ENCODE measurements around the gene GGT5. TPM values are rescaled to one million over a fixed set of nuclear protein-coding genes. Genes with fewer than 3 reads are reported as not detected.

GGT5 gene
- total RNA-seq, 1 donor from 2014 or later = 2.1 TPM

DNA sequence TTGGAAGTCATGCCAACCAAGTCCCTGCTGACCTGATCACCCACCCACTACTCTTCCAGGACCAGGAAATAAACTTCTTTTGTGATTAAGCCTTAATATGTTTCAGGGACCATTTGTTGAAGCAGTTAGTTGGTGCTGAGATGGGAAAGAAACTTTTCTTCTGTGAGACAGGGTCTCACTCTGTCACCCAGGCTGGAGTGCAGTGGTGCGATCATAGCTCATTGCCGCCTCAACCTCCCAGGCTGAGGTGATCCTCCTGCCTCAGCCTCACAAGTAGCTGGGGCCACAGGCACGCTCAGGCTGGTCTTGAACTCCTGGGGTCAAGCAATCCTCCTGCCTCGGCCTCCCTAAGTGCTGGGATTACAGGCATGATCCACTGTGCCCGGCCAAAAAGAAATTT is 53.0 kb downstream of the GGT5 start:
- Histone ChIP-seq H3K9ac (ENCODE audit: low read depth in 1 of 3, low read length in 3 of 3) (no peak overlapping the region), H3K4me3 (ENCODE audit: low read length in 3 of 3) (no peak overlapping the region), H3K27ac (ENCODE audit: low read depth, low read length) (no peak overlapping the region), H3K36me3 (ENCODE audit: control insufficient read depth in 3 of 3, insufficient read depth in 3 of 3, low read length in 3 of 3) (no peaks in the 10 kb centered on the region), H3K27me3 (ENCODE audit: control insufficient read depth in 3 of 3, insufficient read depth in 3 of 3, low read length in 3 of 3) (no peaks in the 10 kb centered on the region), H3K4me1 (ENCODE audit: control insufficient read depth in 3 of 3, insufficient read depth in 3 of 3, low read length in 3 of 3) (peaks cover 7 to 12% (median 10%) of the 10 kb centered on the region in 3 donors), H3K9me3 (ENCODE audit: control insufficient read depth in 3 of 3, low read length in 3 of 3) (no peaks in the 10 kb centered on the region)

DNA sequence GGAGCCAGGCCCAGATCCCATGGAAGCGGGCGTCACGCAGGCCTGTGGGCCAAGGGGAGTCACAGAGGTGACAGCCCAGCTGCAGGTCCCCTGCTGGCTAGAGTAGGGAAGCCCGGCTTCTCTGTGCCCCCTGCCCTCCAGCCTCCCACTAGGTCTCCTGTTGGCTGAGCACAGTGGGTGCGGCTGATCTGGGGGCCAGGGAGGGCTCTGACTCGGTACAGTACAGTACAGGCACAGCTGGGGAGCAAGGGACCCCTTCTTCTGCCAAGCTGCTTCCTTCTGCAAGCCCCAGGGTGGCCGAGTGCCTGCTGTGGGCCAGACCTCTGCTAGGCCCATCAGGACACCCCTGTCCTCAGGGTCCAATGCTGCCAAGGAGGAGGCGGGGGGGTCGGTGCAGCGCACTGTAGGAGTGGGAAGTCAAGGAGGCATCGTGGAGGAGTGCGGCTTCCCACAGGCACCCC is 53.5 kb downstream of the GGT5 start:
- Histone ChIP-seq H3K4me3 (ENCODE audit: low read length in 3 of 3) (no peak overlapping the region), H3K9ac (ENCODE audit: low read depth in 1 of 3, low read length in 3 of 3) (no peak overlapping the region), H3K9me3 (ENCODE audit: control insufficient read depth in 3 of 3, low read length in 3 of 3) (no peaks in the 10 kb centered on the region), H3K4me1 (ENCODE audit: control insufficient read depth in 3 of 3, insufficient read depth in 3 of 3, low read length in 3 of 3) (peaks cover 7 to 12% (median 10%) of the 10 kb centered on the region in 3 donors), H3K27ac (ENCODE audit: low read depth, low read length) (no peak overlapping the region), H3K36me3 (ENCODE audit: control insufficient read depth in 3 of 3, insufficient read depth in 3 of 3, low read length in 3 of 3) (no peaks in the 10 kb centered on the region), H3K27me3 (ENCODE audit: control insufficient read depth in 3 of 3, insufficient read depth in 3 of 3, low read length in 3 of 3) (no peaks in the 10 kb centered on the region)

DNA sequence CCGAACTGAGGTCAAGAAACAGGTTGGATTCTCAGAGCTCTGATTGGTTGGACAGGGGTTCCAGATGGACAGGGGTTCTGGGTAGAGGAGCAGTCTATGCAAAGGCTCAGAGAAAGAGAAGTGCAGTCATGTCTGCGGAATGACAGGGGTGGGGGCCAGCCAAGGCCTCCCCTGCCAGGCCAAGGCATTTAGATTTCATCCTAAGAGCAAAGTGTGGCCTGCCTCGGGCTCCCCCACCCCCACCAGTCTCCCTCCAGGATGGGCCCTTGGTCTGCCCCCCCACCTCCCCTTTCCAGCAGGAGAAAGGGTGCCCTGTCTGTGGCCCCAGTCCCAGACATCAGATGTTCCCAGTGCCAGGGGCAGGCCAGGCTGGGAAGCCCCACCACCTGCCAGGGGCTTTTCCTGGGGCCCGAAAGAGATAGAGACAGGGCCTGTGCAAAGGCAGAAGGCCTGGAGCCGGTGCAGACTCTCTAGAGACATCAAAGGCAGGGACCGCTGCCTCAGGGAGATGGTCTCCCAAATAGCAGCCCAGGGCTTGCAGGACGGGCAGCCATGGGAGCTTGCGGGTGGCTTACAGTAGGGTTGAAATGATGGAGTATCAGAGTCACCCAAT is 54.2 kb downstream of the GGT5 start:
- H3K4me1 ChIP-seq (ENCODE audit: control insufficient read depth in 3 of 3, insufficient read depth in 3 of 3, low read length in 3 of 3) = peaks cover 7 to 12% (median 10%) of the 10 kb centered on the region in 3 donors
- H3K9me3 ChIP-seq (ENCODE audit: control insufficient read depth in 3 of 3, low read length in 3 of 3) = no peaks in the 10 kb centered on the region
- H3K36me3 ChIP-seq (ENCODE audit: control insufficient read depth in 3 of 3, insufficient read depth in 3 of 3, low read length in 3 of 3) = no peaks in the 10 kb centered on the region
- no peak overlapping the region for H3K27ac ChIP-seq (ENCODE audit: low read depth, low read length)
- no peak overlapping the region for H3K9ac ChIP-seq (ENCODE audit: low read depth in 1 of 3, low read length in 3 of 3)
- no peak overlapping the region for H3K4me3 ChIP-seq (ENCODE audit: low read length in 3 of 3)
- H3K27me3 ChIP-seq (ENCODE audit: control insufficient read depth in 3 of 3, insufficient read depth in 3 of 3, low read length in 3 of 3) = no peaks in the 10 kb centered on the region

DNA sequence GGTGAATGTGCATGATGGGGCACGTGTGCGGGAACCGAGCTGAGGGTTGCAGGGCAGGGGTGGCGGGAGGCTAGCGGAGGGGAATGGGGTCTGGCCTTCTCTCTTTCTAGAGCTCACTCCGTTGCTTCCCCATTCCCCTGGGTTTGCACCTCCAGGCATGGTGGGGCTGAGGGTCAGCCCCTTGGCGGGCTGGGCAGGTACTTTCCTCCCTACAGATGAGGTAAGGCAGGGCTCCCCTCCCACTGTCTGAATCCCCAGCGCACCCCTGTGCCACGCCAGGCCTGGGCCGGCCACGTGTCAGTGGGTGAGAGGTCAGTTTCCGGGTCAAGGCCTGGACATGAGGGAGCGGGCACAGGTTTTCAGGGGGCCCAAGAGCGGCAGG is 54.7 kb downstream of the GGT5 start:
- H3K4me1 ChIP-seq (ENCODE audit: control insufficient read depth in 3 of 3, insufficient read depth in 3 of 3, low read length in 3 of 3) = peaks cover 7 to 12% (median 10%) of the 10 kb centered on the region in 3 donors
- H3K9me3 ChIP-seq (ENCODE audit: control insufficient read depth in 3 of 3, low read length in 3 of 3) = no peaks in the 10 kb centered on the region
- peak overlapping the region in 1 of 3 donors; percentile 33 for H3K9ac ChIP-seq (ENCODE audit: low read depth in 1 of 3, low read length in 3 of 3)
- no peak overlapping the region for H3K4me3 ChIP-seq (ENCODE audit: low read length in 3 of 3)
- H3K27ac ChIP-seq (ENCODE audit: low read depth, low read length) = no peak overlapping the region
- H3K27me3 ChIP-seq (ENCODE audit: control insufficient read depth in 3 of 3, insufficient read depth in 3 of 3, low read length in 3 of 3) = no peaks in the 10 kb centered on the region
- H3K36me3 ChIP-seq (ENCODE audit: control insufficient read depth in 3 of 3, insufficient read depth in 3 of 3, low read length in 3 of 3) = no peaks in the 10 kb centered on the region

DNA sequence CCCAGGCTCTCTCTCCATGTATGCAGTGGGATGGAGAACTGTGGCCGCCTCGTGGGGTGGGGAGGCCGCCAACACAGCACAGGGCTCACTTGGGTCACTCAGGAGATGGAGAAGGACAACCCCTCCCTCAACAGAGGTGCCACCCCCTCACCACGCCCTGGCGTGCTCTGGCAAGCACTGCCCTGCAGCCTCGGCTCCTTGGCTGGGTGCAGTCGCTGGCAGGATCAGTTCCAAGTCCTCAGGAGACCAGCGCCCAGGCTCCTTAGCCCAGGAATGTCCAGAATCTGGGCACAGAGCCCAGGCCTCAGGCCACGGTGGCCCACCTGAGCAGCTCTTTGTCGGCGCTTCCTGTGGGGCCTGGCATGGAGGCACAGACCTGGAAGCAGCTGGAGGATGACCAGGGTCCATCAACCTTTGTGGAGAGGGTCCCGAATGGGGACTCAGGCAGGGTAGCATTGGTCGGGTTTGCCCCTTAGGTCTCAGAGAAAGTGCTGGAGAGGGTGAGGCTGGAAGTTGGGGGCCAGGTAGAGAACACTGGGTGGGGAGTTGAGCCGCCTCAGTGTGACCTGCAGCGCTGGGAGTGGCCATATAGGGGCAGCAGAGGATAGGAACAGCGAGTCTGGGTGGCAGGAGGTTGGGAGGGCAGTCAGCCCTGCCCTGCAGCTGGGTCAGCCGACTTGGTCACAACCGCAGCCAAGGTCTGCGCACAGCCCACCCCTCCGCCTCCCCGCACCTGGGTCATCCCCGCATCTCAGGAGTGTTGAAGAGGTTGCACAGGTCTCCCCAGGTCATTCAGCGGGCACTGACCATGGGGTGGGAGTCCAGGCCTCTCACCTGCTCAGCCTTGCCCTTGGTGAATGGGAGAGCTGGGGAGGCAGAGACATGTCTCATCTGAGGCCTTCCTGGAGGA is 55.4 kb downstream of the GGT5 start:
- no peaks in the 10 kb centered on the region for H3K36me3 ChIP-seq (ENCODE audit: control insufficient read depth in 3 of 3, insufficient read depth in 3 of 3, low read length in 3 of 3)
- H3K4me1 ChIP-seq (ENCODE audit: control insufficient read depth in 3 of 3, insufficient read depth in 3 of 3, low read length in 3 of 3) = peaks cover 7 to 12% (median 10%) of the 10 kb centered on the region in 3 donors
- H3K4me3 ChIP-seq (ENCODE audit: low read length in 3 of 3) = no peak overlapping the region
- H3K27me3 ChIP-seq (ENCODE audit: control insufficient read depth in 3 of 3, insufficient read depth in 3 of 3, low read length in 3 of 3) = no peaks in the 10 kb centered on the region
- peak overlapping the region in 2 of 3 donors; percentile 19 to 33 for H3K9ac ChIP-seq (ENCODE audit: low read depth in 1 of 3, low read length in 3 of 3)
- H3K9me3 ChIP-seq (ENCODE audit: control insufficient read depth in 3 of 3, low read length in 3 of 3) = no peaks in the 10 kb centered on the region
- no peak overlapping the region for H3K27ac ChIP-seq (ENCODE audit: low read depth, low read length)

DNA sequence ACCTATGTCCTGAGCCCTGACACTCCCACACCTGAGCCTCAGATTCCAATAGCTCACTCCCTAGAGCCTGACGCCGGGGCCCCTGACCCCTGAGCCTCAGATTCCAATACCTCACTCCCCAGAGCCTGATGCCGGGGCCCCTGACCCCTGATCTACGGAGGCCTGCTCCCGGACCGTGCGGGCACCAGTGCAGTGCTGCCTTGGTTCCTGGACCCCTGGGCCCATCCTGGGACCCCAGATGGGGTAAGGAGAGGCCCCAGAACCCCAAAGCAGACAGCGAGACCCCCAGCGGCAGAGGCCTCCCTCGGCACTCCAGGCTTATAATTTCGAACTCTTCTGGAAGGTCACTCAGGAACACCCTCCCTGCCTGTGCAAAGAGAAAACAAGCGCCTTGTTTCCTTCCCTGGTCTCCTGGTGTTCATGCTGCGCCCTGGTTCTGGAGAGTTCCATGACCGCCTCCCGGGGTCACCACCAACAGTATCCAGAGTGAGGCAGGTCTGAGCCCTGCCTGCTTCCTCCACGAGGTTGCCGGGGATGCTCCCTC is 56.1 kb downstream of the GGT5 start:
- Histone ChIP-seq H3K27me3 (ENCODE audit: control insufficient read depth in 3 of 3, insufficient read depth in 3 of 3, low read length in 3 of 3) (no peaks in the 10 kb centered on the region), H3K4me1 (ENCODE audit: control insufficient read depth in 3 of 3, insufficient read depth in 3 of 3, low read length in 3 of 3) (peaks cover 7 to 12% (median 10%) of the 10 kb centered on the region in 3 donors), H3K36me3 (ENCODE audit: control insufficient read depth in 3 of 3, insufficient read depth in 3 of 3, low read length in 3 of 3) (no peaks in the 10 kb centered on the region), H3K9me3 (ENCODE audit: control insufficient read depth in 3 of 3, low read length in 3 of 3) (no peaks in the 10 kb centered on the region), H3K9ac (ENCODE audit: low read depth in 1 of 3, low read length in 3 of 3) (no peak overlapping the region), H3K4me3 (ENCODE audit: low read length in 3 of 3) (no peak overlapping the region), H3K27ac (ENCODE audit: low read depth, low read length) (no peak overlapping the region)

DNA sequence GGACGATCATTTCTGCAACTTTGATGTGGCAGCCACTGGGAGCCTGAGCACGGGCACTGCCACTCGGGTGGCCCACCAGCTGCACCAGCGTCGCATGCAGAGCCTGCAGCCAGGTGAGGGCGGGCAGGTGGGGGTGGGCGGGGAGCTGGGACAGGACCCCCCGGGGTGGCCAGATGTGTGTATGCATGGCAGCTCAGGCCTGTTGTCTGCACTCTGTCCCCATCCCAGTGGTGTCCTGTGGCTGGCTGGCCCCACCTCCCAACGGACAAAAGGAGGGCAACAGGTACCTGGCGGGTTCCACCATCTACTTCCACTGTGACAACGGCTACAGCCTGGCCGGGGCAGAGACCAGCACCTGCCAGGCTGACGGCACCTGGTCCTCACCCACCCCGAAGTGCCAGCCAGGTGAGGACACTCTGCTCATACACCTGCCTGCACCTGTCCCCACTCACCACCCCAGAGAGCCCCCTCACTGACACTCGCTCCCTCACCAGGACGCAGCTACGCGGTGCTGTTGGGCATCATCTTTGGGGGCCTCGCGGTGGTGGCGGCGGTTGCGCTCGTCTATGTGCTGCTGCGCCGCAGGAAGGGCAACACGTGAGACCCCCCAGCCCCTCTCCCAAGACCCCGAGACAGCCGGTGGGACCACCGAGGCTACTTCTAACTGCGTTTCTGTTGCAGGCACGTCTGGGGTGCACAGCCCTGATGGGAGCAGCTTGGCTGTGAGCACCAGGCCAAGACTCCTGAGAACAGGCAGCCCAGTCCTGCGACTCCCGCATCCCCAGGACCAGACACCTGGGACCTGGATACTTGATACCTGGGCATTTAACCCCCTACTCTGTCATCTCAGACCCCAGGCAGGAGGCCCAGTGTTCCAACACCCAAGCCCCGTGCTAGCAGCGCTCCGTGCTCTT is 56.9 kb downstream of the GGT5 start:
- Histone ChIP-seq H3K9ac (ENCODE audit: low read depth in 1 of 3, low read length in 3 of 3) (no peak overlapping the region), H3K4me1 (ENCODE audit: control insufficient read depth in 3 of 3, insufficient read depth in 3 of 3, low read length in 3 of 3) (peaks cover 7 to 12% (median 10%) of the 10 kb centered on the region in 3 donors), H3K27ac (ENCODE audit: low read depth, low read length) (no peak overlapping the region), H3K9me3 (ENCODE audit: control insufficient read depth in 3 of 3, low read length in 3 of 3) (no peaks in the 10 kb centered on the region), H3K4me3 (ENCODE audit: low read length in 3 of 3) (no peak overlapping the region), H3K27me3 (ENCODE audit: control insufficient read depth in 3 of 3, insufficient read depth in 3 of 3, low read length in 3 of 3) (no peaks in the 10 kb centered on the region), H3K36me3 (ENCODE audit: control insufficient read depth in 3 of 3, insufficient read depth in 3 of 3, low read length in 3 of 3) (no peaks in the 10 kb centered on the region)

DNA sequence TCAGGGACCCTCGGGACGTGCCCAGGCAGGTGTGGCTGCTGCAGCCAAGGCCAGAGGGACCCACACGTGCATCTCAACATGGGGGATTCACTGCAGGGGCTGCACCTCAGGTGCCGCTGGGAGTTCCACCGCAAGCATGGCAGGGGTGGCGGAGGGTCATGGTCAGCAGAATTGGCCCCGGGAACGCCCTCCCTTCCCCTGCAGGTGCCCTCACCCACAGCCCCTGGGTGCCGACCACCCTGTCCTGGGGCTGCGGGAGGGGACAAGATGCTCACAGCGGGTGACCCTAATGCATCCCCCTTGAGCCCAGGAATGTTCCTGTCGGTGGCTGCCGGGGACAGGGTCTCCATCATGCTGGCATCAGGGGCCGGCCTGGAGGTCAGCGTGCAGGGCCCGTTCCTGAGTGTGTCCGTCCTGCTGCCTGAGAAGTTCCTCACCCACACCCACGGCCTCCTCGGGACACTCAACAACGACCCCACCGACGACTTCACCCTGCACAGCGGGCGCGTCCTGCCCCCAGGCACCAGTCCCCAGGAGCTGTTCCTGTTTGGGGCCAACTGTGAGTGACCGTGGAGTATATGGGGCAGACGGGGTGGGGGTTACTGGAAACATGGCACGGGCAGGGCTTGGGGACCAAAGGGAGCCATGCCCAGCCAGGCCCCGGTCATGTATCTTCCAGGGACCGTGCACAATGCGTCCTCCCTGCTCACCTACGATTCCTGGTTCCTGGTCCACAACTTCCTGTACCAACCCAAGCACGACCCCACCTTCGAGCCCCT is 57.8 kb downstream of the GGT5 start:
- Histone ChIP-seq H3K27ac (ENCODE audit: low read depth, low read length) (no peak overlapping the region), H3K27me3 (ENCODE audit: control insufficient read depth in 3 of 3, insufficient read depth in 3 of 3, low read length in 3 of 3) (no peaks in the 10 kb centered on the region), H3K4me3 (ENCODE audit: low read length in 3 of 3) (no peak overlapping the region), H3K36me3 (ENCODE audit: control insufficient read depth in 3 of 3, insufficient read depth in 3 of 3, low read length in 3 of 3) (no peaks in the 10 kb centered on the region), H3K9ac (ENCODE audit: low read depth in 1 of 3, low read length in 3 of 3) (no peak overlapping the region), H3K9me3 (ENCODE audit: control insufficient read depth in 3 of 3, low read length in 3 of 3) (no peaks in the 10 kb centered on the region), H3K4me1 (ENCODE audit: control insufficient read depth in 3 of 3, insufficient read depth in 3 of 3, low read length in 3 of 3) (peaks cover 10 to 17% (median 12%) of the 10 kb centered on the region in 3 donors)

DNA sequence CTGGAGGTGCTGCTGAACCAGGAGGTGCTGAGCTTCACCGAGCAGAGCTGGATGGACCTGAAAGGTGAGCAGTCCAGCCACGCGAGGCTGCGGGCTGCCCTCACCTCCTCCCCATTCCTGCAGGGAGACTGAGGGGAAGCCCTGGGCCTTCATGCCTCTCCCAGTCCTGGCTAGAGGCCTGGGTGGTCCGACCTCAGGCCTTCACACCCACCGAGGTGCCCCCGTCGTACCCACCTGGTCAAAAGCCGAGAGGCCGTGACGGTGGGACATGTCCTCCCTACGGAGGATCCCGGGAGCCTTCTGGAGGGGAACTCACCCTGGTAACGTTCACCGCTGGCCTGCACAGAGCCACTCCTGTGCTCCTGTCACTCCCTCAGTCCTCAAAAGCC is 58.5 kb downstream of the GGT5 start:
- Histone ChIP-seq H3K27me3 (ENCODE audit: control insufficient read depth in 3 of 3, insufficient read depth in 3 of 3, low read length in 3 of 3) (no peaks in the 10 kb centered on the region), H3K4me3 (ENCODE audit: low read length in 3 of 3) (no peak overlapping the region), H3K9ac (ENCODE audit: low read depth in 1 of 3, low read length in 3 of 3) (no peak overlapping the region), H3K9me3 (ENCODE audit: control insufficient read depth in 3 of 3, low read length in 3 of 3) (no peaks in the 10 kb centered on the region), H3K36me3 (ENCODE audit: control insufficient read depth in 3 of 3, insufficient read depth in 3 of 3, low read length in 3 of 3) (no peaks in the 10 kb centered on the region), H3K27ac (ENCODE audit: low read depth, low read length) (no peak overlapping the region), H3K4me1 (ENCODE audit: control insufficient read depth in 3 of 3, insufficient read depth in 3 of 3, low read length in 3 of 3) (peaks cover 10 to 20% (median 16%) of the 10 kb centered on the region in 3 donors)
